H1 (cell line): ENCODE results near the gene ABHD13. TPM values are rescaled to one million over a fixed set of nuclear protein-coding genes. Genes with fewer than 3 reads are reported as not detected.

Source experiments
- CTCF ChIA-PET: fragments of 300-600 bp; sonication (Branson Sonifier 250); formaldehyde crosslinking; loops from one replicate; lab custom pipeline; 2021; ENCODE audit not compliant: partially characterized antibody; lab: Charles Lee
- POLR2A ChIA-PET: fragments of 300-600 bp; sonication (Branson Sonifier 250); formaldehyde crosslinking; loops from one replicate; lab custom pipeline; 2021; ENCODE audit warnings: inconsistent platforms; ENCODE audit not compliant: partially characterized antibody; lab: Charles Lee
- DNase-seq, 2 experiments: peaks; one replicate each; pipeline versions ENCODE4 v3.0.0 to v3.0.0-alpha.2; 2010 to 2022; ENCODE audit warnings: low spot score in 2 of 2, low read depth in 1 of 2, mixed read lengths in 1 of 2
- FAIRE-seq: peaks from 2 replicates; lab custom pipeline; 2011; peaks lifted over from hg19 to GRCh38; lab: Jason Lieb, UNC
- H2AFZ ChIP-seq: 2 replicates; pipeline ENCODE4 v1.8.1; 2012; ENCODE audit warnings: low read length, inconsistent platforms
- H2AK5ac ChIP-seq: 2 replicates; pipeline ENCODE4 v1.6.1; 2013; ENCODE audit warnings: low read depth, low read length
- H2BK120ac ChIP-seq: replicated peaks from 2 replicates; pipeline ENCODE3; 2013; ENCODE audit warnings: low read depth, low read length, inconsistent platforms
- H2BK12ac ChIP-seq: 2 replicates; pipeline ENCODE4 v1.6.1; 2013; ENCODE audit warnings: low read depth, low read length
- H2BK15ac ChIP-seq: 2 replicates; pipeline ENCODE4 v1.6.1; 2013; ENCODE audit warnings: low read length
- H2BK20ac ChIP-seq: 2 replicates; pipeline ENCODE4 v1.6.1; 2013; ENCODE audit warnings: low read length
- H2BK5ac ChIP-seq: 2 replicates; pipeline ENCODE4 v1.6.1; 2013; ENCODE audit warnings: low read depth, low read length
- H3K14ac ChIP-seq: 2 replicates; pipeline ENCODE4 v1.6.1; 2013; ENCODE audit warnings: inconsistent platforms; ENCODE audit not compliant: insufficient read length
- H3K18ac ChIP-seq: 2 replicates; pipeline ENCODE4 v1.6.1; 2013; ENCODE audit warnings: low read length; ENCODE audit errors: extremely low read depth
- H3K23ac ChIP-seq: 2 replicates; pipeline ENCODE4 v1.6.1; 2013; ENCODE audit warnings: inconsistent platforms; ENCODE audit not compliant: insufficient read length
- H3K23me2 ChIP-seq: 2 replicates; pipeline ENCODE4 v1.6.1; 2013; ENCODE audit warnings: low read depth, low read length
- H3K27ac ChIP-seq: 2 replicates; pipeline ENCODE4 v1.6.1; 2011; ENCODE audit warnings: low read depth, low read length, inconsistent platforms
- H3K27me3 ChIP-seq, 4 experiments: replicated peaks in 1 of 4; 1 replicate in 1 of 4; 2 replicates in 3 of 4; pipeline versions ENCODE4 v1.6.1 to v1.8.1; 2011 to 2013; ENCODE audit warnings: low read length in 3 of 4, mild to moderate bottlenecking in 3 of 4, inconsistent platforms in 2 of 4, mixed read lengths in 2 of 4, moderate library complexity in 1 of 4; ENCODE audit not compliant: control insufficient read depth in 3 of 4, insufficient read depth in 3 of 4; ENCODE audit errors: extremely low read depth in 1 of 4
- H3K36me3 ChIP-seq, 4 experiments: 2 replicates each; pipeline versions ENCODE4 v1.6.1 to v1.8.1; 2011 to 2013; ENCODE audit warnings: mild to moderate bottlenecking in 4 of 4, low read length in 3 of 4, moderate library complexity in 2 of 4, control low read depth in 1 of 4, inconsistent platforms in 1 of 4; ENCODE audit not compliant: insufficient read depth in 4 of 4, control insufficient read depth in 2 of 4
- H3K4ac ChIP-seq: replicated peaks from 2 replicates; pipeline ENCODE3; 2013; ENCODE audit warnings: low read length, low read depth, mixed read lengths, inconsistent platforms; ENCODE audit not compliant: insufficient read length
- H3K4me1 ChIP-seq, 4 experiments: replicated peaks in 1 of 4; 1 replicate in 1 of 4; 2 replicates in 3 of 4; pipeline versions ENCODE4 v1.6.1 to v1.8.1; 2011 to 2013; ENCODE audit warnings: low read length in 3 of 4, inconsistent platforms in 2 of 4, mixed read lengths in 1 of 4; ENCODE audit not compliant: insufficient read depth in 4 of 4, control insufficient read depth in 3 of 4
- H3K4me2 ChIP-seq, 2 experiments: 2 replicates each; pipeline versions ENCODE4 v1.6.1 to v1.8.1; 2011 to 2013; ENCODE audit warnings: low read depth in 2 of 2, low read length in 2 of 2, control low read depth in 1 of 2, inconsistent platforms in 1 of 2, mild to moderate bottlenecking in 1 of 2; ENCODE audit not compliant: insufficient read depth in 1 of 2
- H3K4me3 ChIP-seq, 4 experiments: fragments of 200-600, 300-600 bp in 1 of 4; sonication (generic), shearing (Covaris generic), sonication (Bioruptor Twin) in 1 of 4; 2 replicates each; pipeline versions ENCODE4 v1.5.1 to v1.8.1; 2011 to 2016; ENCODE audit warnings: low read length in 4 of 4, low read depth in 3 of 4, control low read depth in 2 of 4, inconsistent platforms in 2 of 4, mild to moderate bottlenecking in 2 of 4, mixed read lengths in 1 of 4, moderate library complexity in 1 of 4; ENCODE audit not compliant: insufficient read depth in 2 of 4; ENCODE audit errors: extremely low read depth in 1 of 4
- H3K56ac ChIP-seq: replicated peaks from 2 replicates; pipeline ENCODE3; 2013; ENCODE audit warnings: low read depth, mild to moderate bottlenecking, mixed read lengths, low read length, inconsistent platforms; ENCODE audit not compliant: insufficient read length
- H3K79me1 ChIP-seq: 2 replicates; pipeline ENCODE4 v1.6.1; 2013; ENCODE audit warnings: low read depth, low read length, control low read depth
- H3K79me2 ChIP-seq, 2 experiments: 2 replicates each; pipeline versions ENCODE4 v1.6.1 to v1.8.1; 2012 to 2013; ENCODE audit warnings: low read length in 2 of 2, mild to moderate bottlenecking in 2 of 2, inconsistent platforms in 1 of 2; ENCODE audit not compliant: insufficient read depth in 2 of 2, control insufficient read depth in 1 of 2
- H3K9ac ChIP-seq, 4 experiments: replicated peaks in 1 of 4; 1 replicate in 1 of 4; 2 replicates in 3 of 4; pipeline versions ENCODE4 v1.6.1 to v1.8.1; 2011 to 2013; ENCODE audit warnings: low read depth in 3 of 4, low read length in 3 of 4, control low read depth in 2 of 4, mild to moderate bottlenecking in 2 of 4, moderate library complexity in 2 of 4, inconsistent platforms in 1 of 4; ENCODE audit errors: extremely low read depth in 1 of 4
- H3K9me3 ChIP-seq, 2 experiments: 2 replicates each; pipeline versions ENCODE4 v1.6.1 to v1.8.1; 2012 to 2013; ENCODE audit warnings: mild to moderate bottlenecking in 2 of 2, moderate library complexity in 2 of 2, control low read depth in 1 of 2, inconsistent platforms in 1 of 2, low read depth in 1 of 2, low read length in 1 of 2, mixed read lengths in 1 of 2; ENCODE audit not compliant: insufficient read depth in 2 of 2
- H4K20me1 ChIP-seq, 2 experiments: replicated peaks in 1 of 2; 2 replicates each; pipeline versions ENCODE3 to v1.8.1; 2011 to 2013; ENCODE audit warnings: inconsistent platforms in 2 of 2, low read length in 2 of 2, mild to moderate bottlenecking in 1 of 2; ENCODE audit not compliant: insufficient read depth in 2 of 2, control insufficient read depth in 1 of 2
- H4K5ac ChIP-seq: 2 replicates; pipeline ENCODE4 v1.6.1; 2013; ENCODE audit warnings: low read length, low read depth, mixed read lengths, inconsistent platforms; ENCODE audit not compliant: insufficient read length
- H4K8ac ChIP-seq: 2 replicates; pipeline ENCODE4 v1.8.0; 2013; ENCODE audit warnings: mild to moderate bottlenecking, moderate library complexity, low read length, inconsistent platforms; ENCODE audit not compliant: insufficient read depth; ENCODE audit errors: extremely low read depth
- H4K91ac ChIP-seq: replicated peaks from 2 replicates; pipeline ENCODE3; 2013; ENCODE audit warnings: low read length, mixed read lengths, inconsistent platforms; ENCODE audit not compliant: insufficient read length
- ASH2L ChIP-seq: fragments of 200-600, 300-600 bp; sonication (generic); IDR thresholded peaks from one replicate; pipeline ENCODE4 v1.7.1; 2017; ENCODE audit warnings: low read length
- BRCA1 ChIP-seq: IDR thresholded peaks from 2 replicates; pipeline ENCODE4 v1.6.1; 2012; ENCODE audit warnings: low read depth, low read length, improper control_type of control experiment
- CBX8 ChIP-seq: fragments of 300-800, 300-1000 bp; sonication (generic); IDR thresholded peaks from 2 replicates; pipeline ENCODE4 v1.7.1; 2016; ENCODE audit warnings: low read depth, low read length, borderline replicate concordance
- FOSL1 ChIP-seq: IDR thresholded peaks from 2 replicates; pipeline ENCODE4 v1.6.1; 2011; ENCODE audit warnings: mild to moderate bottlenecking, low read depth, low read length, moderate library complexity; ENCODE audit not compliant: insufficient read depth
- POLR2A ChIP-seq, 2 experiments: IDR thresholded peaks; 1 replicate in 1 of 2; 2 replicates in 1 of 2; pipeline ENCODE4 v1.6.1; 2011; ENCODE audit warnings: low read depth in 2 of 2, low read length in 2 of 2, mild to moderate bottlenecking in 2 of 2; ENCODE audit errors: control extremely low read depth in 1 of 2
- RFX5 ChIP-seq: IDR thresholded peaks from 2 replicates; pipeline ENCODE4 v1.6.1; 2011; ENCODE audit warnings: low read depth, low read length, improper control_type of control experiment, borderline replicate concordance
- TAF1 ChIP-seq: IDR thresholded peaks from 2 replicates; pipeline ENCODE4 v1.6.1; 2011; ENCODE audit warnings: mild to moderate bottlenecking, low read depth, low read length
- polyA plus RNA-seq, 7 experiments: library from polyadenylated mRNA; depleted of rRNA in 3 of 7; stranded (reverse) in 5 of 7; unstranded in 2 of 7; fragments of >200 nt in 5 of 7; fragments of 200-250 nt in 2 of 7; gene quantifications; 1 replicate in 5 of 7; 2 replicates in 1 of 7; 4 replicates in 1 of 7; pipeline versions ENCODE4 v1.2.1 to v1.2.3, GENCODE V29; 2011 to 2013; ENCODE audit warnings: missing spikeins in 2 of 7, mixed read lengths in 2 of 7
- total RNA-seq: library from RNA; stranded (reverse); fragmentation: NEBNext Ultra II Directional; extraction: Animal tissue kit (Norgen Biotek cat#: 25700); gene quantifications from 2 replicates; pipeline ENCODE4 v1.2.1, GENCODE V29; 2021
- TF ChIP-seq, protein P1 (sequence below): IDR thresholded peaks from 2 replicates; pipeline ENCODE4 v1.6.1; 2012; ENCODE audit warnings: inconsistent platforms
- TF ChIP-seq, protein P2 (sequence below), 3 experiments: IDR thresholded peaks; 1 replicate in 2 of 3; 2 replicates in 1 of 3; pipeline versions ENCODE4 v1.5.1 to v1.6.1; 2011; ENCODE audit warnings: low read length in 3 of 3, mild to moderate bottlenecking in 3 of 3, inconsistent platforms in 2 of 3, low read depth in 1 of 3, moderate library complexity in 1 of 3; ENCODE audit not compliant: insufficient read depth in 1 of 3; ENCODE audit errors: control extremely low read depth in 1 of 3

The ABHD13 gene
- total and polyA plus RNA-seq, 2 of the 8 experiments (the other 6 are each of a cell fraction or from before 2014, with no cell fraction given) = 3.5 to 6.6 TPM

GRCh38 chr13:108193806-108194205 is 24.4 kb upstream of the ABHD13 start:
- ChIA-PET POLR2A (no interaction called here), CTCF (no interaction called here)
- Histone ChIP-seq H3K79me2 (no peaks in the 10 kb centered on the region), H3K23me2 (no peaks in the 10 kb centered on the region), H3K4me2 (no peak overlapping the region), H3K56ac (no peak overlapping the region), H2BK20ac (no peak overlapping the region), H3K4me3 (no peak overlapping the region), H2BK120ac (no peak overlapping the region), H3K18ac (no peak overlapping the region), H2AFZ (no peak overlapping the region), H2BK5ac (no peak overlapping the region), H3K27me3 (no peaks in the 10 kb centered on the region), H3K9ac (no peak overlapping the region), H4K20me1 (no peaks in the 10 kb centered on the region), H3K4me1 (no peaks in the 10 kb centered on the region), H3K36me3 (no peaks in the 10 kb centered on the region), H4K8ac (no peak overlapping the region), H2BK12ac (no peak overlapping the region), H3K14ac (no peak overlapping the region), H4K5ac (no peak overlapping the region), H2BK15ac (no peak overlapping the region), H2AK5ac (no peak overlapping the region), H3K79me1 (no peaks in the 10 kb centered on the region), H3K23ac (no peak overlapping the region), H3K4ac (no peak overlapping the region), H3K27ac (no peak overlapping the region), H3K9me3 (no peaks in the 10 kb centered on the region; a peak in 1 of 4 replicates), H4K91ac (no peak overlapping the region)
- TF ChIP-seq ASH2L (no peak), CBX8 (no peak), BRCA1 (no peak), TAF1 (no peak), RFX5 (no peak), POLR2A (IDR thresholded peaks at IDR 0.05; ENCODE audit: control extremely low read depth in 1 of 2, low read depth in 2 of 2, low read length in 2 of 2) (no peak), FOSL1 (no peak)
- TF ChIP-seq, protein P1, sequence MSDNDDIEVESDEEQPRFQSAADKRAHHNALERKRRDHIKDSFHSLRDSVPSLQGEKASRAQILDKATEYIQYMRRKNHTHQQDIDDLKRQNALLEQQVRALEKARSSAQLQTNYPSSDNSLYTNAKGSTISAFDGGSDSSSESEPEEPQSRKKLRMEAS = no peak
- TF ChIP-seq, protein P2, sequence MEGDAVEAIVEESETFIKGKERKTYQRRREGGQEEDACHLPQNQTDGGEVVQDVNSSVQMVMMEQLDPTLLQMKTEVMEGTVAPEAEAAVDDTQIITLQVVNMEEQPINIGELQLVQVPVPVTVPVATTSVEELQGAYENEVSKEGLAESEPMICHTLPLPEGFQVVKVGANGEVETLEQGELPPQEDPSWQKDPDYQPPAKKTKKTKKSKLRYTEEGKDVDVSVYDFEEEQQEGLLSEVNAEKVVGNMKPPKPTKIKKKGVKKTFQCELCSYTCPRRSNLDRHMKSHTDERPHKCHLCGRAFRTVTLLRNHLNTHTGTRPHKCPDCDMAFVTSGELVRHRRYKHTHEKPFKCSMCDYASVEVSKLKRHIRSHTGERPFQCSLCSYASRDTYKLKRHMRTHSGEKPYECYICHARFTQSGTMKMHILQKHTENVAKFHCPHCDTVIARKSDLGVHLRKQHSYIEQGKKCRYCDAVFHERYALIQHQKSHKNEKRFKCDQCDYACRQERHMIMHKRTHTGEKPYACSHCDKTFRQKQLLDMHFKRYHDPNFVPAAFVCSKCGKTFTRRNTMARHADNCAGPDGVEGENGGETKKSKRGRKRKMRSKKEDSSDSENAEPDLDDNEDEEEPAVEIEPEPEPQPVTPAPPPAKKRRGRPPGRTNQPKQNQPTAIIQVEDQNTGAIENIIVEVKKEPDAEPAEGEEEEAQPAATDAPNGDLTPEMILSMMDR (IDR thresholded peaks at IDR 0.05; ENCODE audit: control extremely low read depth in 1 of 3, insufficient read depth in 1 of 3, low read depth in 1 of 3, low read length in 3 of 3) = no peak
- FAIRE-seq = no peak
- no peak for DNase-seq
